Lower leg skin (tissue), 3 donors: Measurements from ENCODE around the gene DHRSX.

Experiments
- POLR2A ChIP-seq, 2 donors: fragments of 450-650 bp; IDR thresholded peaks; one replicate each; pipeline ENCODE4 v1.6.1; 2016 to 2017; ENCODE audit warnings: antibody characterized with exemption in 2 of 2, mild to moderate bottlenecking in 1 of 2, moderate library complexity in 1 of 2
- TF ChIP-seq, protein P1 (sequence below), 3 donors: fragments of 450-650 bp; IDR thresholded peaks; one replicate each; pipeline ENCODE4 v1.5.1; 2016; ENCODE audit warnings: antibody characterized with exemption in 3 of 3, mild to moderate bottlenecking in 3 of 3, moderate library complexity in 2 of 3

DNA sequence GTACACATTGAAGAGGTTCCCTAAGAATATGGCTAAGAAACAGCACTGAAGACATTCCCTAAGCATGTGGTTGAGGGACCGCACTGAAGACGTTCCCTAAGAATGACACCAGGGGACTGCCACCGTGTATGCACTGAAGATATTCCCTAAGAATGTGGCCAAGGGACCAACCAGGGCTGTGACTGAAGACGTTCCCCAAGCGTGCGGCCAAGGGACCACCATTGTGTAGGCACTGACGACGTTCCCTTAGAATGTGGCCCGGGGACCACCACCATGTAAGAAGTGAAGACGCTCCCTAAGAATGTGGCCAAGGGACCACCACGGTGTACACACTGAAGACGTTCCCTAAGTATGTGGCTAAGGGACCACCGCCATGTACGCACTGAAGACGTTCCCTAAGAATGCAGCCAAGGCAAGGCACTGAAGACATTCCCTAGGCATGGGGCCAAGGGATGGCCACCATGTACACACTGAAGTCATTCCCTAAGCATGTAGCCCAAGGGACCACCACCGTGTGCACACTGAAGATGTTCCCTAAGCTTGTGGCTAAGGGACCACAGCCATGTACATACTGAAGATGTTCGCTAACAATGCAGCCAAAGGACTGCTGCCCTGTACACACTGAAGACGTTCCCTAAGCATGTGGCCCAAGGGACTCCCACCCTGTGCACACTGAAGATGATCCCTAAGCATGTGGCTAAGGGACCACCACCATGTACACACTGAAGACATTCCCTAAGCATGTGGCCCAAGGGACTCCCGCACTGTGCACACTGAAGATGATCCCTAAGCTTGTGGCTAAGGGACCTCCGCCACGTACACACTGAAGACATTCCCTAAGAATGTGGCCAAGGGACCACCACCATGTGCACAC, 22.0 kb downstream of the DHRSX start:
- no peak for TF ChIP-seq POLR2A (IDR thresholded peaks at IDR 0.05)
- TF ChIP-seq, protein P1, sequence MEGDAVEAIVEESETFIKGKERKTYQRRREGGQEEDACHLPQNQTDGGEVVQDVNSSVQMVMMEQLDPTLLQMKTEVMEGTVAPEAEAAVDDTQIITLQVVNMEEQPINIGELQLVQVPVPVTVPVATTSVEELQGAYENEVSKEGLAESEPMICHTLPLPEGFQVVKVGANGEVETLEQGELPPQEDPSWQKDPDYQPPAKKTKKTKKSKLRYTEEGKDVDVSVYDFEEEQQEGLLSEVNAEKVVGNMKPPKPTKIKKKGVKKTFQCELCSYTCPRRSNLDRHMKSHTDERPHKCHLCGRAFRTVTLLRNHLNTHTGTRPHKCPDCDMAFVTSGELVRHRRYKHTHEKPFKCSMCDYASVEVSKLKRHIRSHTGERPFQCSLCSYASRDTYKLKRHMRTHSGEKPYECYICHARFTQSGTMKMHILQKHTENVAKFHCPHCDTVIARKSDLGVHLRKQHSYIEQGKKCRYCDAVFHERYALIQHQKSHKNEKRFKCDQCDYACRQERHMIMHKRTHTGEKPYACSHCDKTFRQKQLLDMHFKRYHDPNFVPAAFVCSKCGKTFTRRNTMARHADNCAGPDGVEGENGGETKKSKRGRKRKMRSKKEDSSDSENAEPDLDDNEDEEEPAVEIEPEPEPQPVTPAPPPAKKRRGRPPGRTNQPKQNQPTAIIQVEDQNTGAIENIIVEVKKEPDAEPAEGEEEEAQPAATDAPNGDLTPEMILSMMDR (IDR thresholded peaks at IDR 0.05) = no peak
